GM12878 (cell line): Measurements from ENCODE around the gene FXYD7. TPM values are rescaled to one million over a fixed set of nuclear protein-coding genes. Genes with fewer than 3 reads are reported as not detected.

Experiments used
- ATAC-seq: fragments of 200-7000 bp; cut with Tn5 transposase; 3 replicates; pipeline ENCODE4 v1.9.1; 2020; ENCODE audit warnings: mild to moderate bottlenecking, moderate library complexity
- BruUV-seq: library from RNA; stranded (reverse); fragments of 400-500 nt; replicated peaks from 2 replicates; lab custom pipeline; 2021; lab: Mats Ljungman, UMichigan
- CTCF ChIA-PET: fragments of 300-600 bp; sonication (Branson Sonifier 250); formaldehyde crosslinking; extraction: SDS; loops from one replicate; lab custom pipeline; 2021; ENCODE audit warnings: inconsistent platforms; lab: Yijun Ruan, JAX
- POLR2A ChIA-PET: fragments of 350-600 bp; formaldehyde crosslinking; extraction: SDS; loops from one replicate; lab custom pipeline; 2021; ENCODE audit warnings: inconsistent platforms; lab: Charles Lee
- RAD21 ChIA-PET: fragments of 300-600 bp; sonication (Branson Sonifier 250); formaldehyde crosslinking; loops from one replicate; lab custom pipeline; 2023; ENCODE audit warnings: antibody characterized with exemption; ENCODE audit not compliant: unreplicated experiment; lab: Charles Lee
- SMC1A ChIA-PET: fragments of 300-600 bp; sonication (Branson Sonifier 250); formaldehyde crosslinking; loops from one replicate; lab custom pipeline; 2023; ENCODE audit not compliant: unreplicated experiment, uncharacterized antibody; lab: Charles Lee
- DNase-seq: peaks from one replicate; pipeline ENCODE4 v3.0.0-alpha.2; 2011; ENCODE audit warnings: low read depth, low spot score
- FAIRE-seq: peaks from 3 replicates; lab custom pipeline; 2011; peaks lifted over from hg19 to GRCh38; lab: Jason Lieb, UNC
- H2AFZ ChIP-seq: 2 replicates; pipeline ENCODE4 v1.6.0; 2011; ENCODE audit warnings: low read depth, low read length, control low read depth; ENCODE audit not compliant: control insufficient read depth
- H3K27ac ChIP-seq: 2 replicates; pipeline ENCODE4 v1.5.1; 2011; ENCODE audit warnings: control low read depth; ENCODE audit not compliant: control insufficient read depth, insufficient read depth
- H3K27me3 ChIP-seq, 2 experiments: replicated peaks in 1 of 2; 2 replicates each; pipeline versions ENCODE4 v1.6.0 to v1.6.1; 2011; ENCODE audit warnings: low read length in 1 of 2; ENCODE audit not compliant: control insufficient read depth in 2 of 2, insufficient read depth in 2 of 2
- H3K36me3 ChIP-seq, 2 experiments: 2 replicates each; pipeline ENCODE4 v1.5.1; 2011; ENCODE audit warnings: low read length in 1 of 2; ENCODE audit not compliant: control insufficient read depth in 2 of 2, insufficient read depth in 2 of 2
- H3K4me1 ChIP-seq: 2 replicates; pipeline ENCODE4 v1.6.1; 2011; ENCODE audit warnings: mild to moderate bottlenecking, low read length, moderate library complexity, mixed read lengths; ENCODE audit not compliant: control insufficient read depth, insufficient read depth
- H3K4me2 ChIP-seq: 2 replicates; pipeline ENCODE4 v1.6.0; 2011; ENCODE audit warnings: control low read depth; ENCODE audit not compliant: control insufficient read depth, insufficient read depth
- H3K4me3 ChIP-seq: fragments of 200-600 bp; sonication (generic); 2 replicates; pipeline ENCODE4 v1.5.1; 2016
- H3K79me2 ChIP-seq: 2 replicates; pipeline ENCODE4 v1.6.0; 2011; ENCODE audit warnings: low read length; ENCODE audit not compliant: control insufficient read depth, insufficient read depth
- H3K9ac ChIP-seq: 2 replicates; pipeline ENCODE4 v1.8.0; 2011; ENCODE audit warnings: low read length, control low read depth, mixed read lengths; ENCODE audit not compliant: control insufficient read depth, insufficient read depth
- H3K9me3 ChIP-seq: replicated peaks from 3 replicates; pipeline ENCODE4 v1.5.1; 2011; ENCODE audit warnings: mild to moderate bottlenecking, low read length; ENCODE audit not compliant: control insufficient read depth, insufficient read depth
- H4K20me1 ChIP-seq: 2 replicates; pipeline ENCODE4 v1.6.0; 2011; ENCODE audit not compliant: control insufficient read depth, insufficient read depth
- CUX1 ChIP-seq: IDR thresholded peaks from 2 replicates; pipeline ENCODE4 v1.6.1; 2012; ENCODE audit warnings: improper control_type of control experiment, low read depth, low read length; ENCODE audit not compliant: insufficient replicate concordance
- KLF5 ChIP-seq: fragments of 450-650 bp; IDR thresholded peaks from 2 replicates; pipeline ENCODE4 v1.6.1; 2014; ENCODE audit warnings: mild to moderate bottlenecking; ENCODE audit not compliant: partially characterized antibody
- STAT1 ChIP-seq: fragments of 450-650 bp; conservative IDR thresholded peaks from 2 replicates; pipeline ENCODE4 v1.6.1; 2014; ENCODE audit warnings: antibody characterized with exemption, mild to moderate bottlenecking
- WGBS: methylation state at CpG from one replicate; pipeline ENCODE4 v1.1.6; 2016; ENCODE audit warnings: low lambda C conversion rate; ENCODE audit not compliant: insufficient replicate concordance, insufficient coverage; ENCODE audit errors: missing lambda C conversion rate; 5-methylcytosine and 5-hydroxymethylcytosine counted together
- in situ Hi-C: fragments of 300-500 bp; cut with MboI; formaldehyde crosslinking; loops from 9 replicates; pipeline ENCODE4 v1.14.3; 2018; ENCODE audit warnings: mixed read lengths
- intact Hi-C: fragments of 100-400 bp; cut with micrococcal nuclease; formaldehyde crosslinking; loops from one replicate; pipeline ENCODE4 v1.14.2; 2022; ENCODE audit not compliant: unreplicated experiment
- polyA plus RNA-seq, 11 experiments: library from polyadenylated mRNA; depleted of rRNA in 4 of 11; unstranded in 6 of 11; stranded (reverse) in 5 of 11; fragments of >200 nt; fragmentation: Nextera tagmentation in 4 of 11; fragmentation: Illumina TruSeq in 1 of 11; extraction: Ambion mirVana in 4 of 11; extraction: Trizol in 1 of 11; gene quantifications; 1 replicate in 1 of 11; 2 replicates in 10 of 11; pipeline versions ENCODE4 v1.2.1 to v1.2.3, GENCODE V29; 2011 to 2016; ENCODE audit warnings: inconsistent platforms in 2 of 11, missing spikeins in 2 of 11, low read depth in 1 of 11
- total RNA-seq, 4 experiments: library from RNA; depleted of rRNA in 3 of 4; stranded (reverse); fragments of >200 nt in 3 of 4; fragmentation: Illumina TruSeq in 1 of 4; extraction: Trizol in 1 of 4; gene quantifications; 2 replicates each; pipeline versions ENCODE4 v1.2.1 to v1.2.3, GENCODE V29; 2013 to 2021
- TF ChIP-seq, protein P1 (sequence below): IDR thresholded peaks from 2 replicates; pipeline ENCODE4 v1.6.1; 2011; ENCODE audit warnings: low read depth, low read length, improper control_type of control experiment, borderline replicate concordance

The FXYD7 gene
- total and polyA plus RNA-seq, 10 of the 15 experiments (the other 5 are each of a cell fraction or from before 2014, with no cell fraction given) = 0.07 to 0.28 (median 0.12) TPM; not detected in 7

DNA sequence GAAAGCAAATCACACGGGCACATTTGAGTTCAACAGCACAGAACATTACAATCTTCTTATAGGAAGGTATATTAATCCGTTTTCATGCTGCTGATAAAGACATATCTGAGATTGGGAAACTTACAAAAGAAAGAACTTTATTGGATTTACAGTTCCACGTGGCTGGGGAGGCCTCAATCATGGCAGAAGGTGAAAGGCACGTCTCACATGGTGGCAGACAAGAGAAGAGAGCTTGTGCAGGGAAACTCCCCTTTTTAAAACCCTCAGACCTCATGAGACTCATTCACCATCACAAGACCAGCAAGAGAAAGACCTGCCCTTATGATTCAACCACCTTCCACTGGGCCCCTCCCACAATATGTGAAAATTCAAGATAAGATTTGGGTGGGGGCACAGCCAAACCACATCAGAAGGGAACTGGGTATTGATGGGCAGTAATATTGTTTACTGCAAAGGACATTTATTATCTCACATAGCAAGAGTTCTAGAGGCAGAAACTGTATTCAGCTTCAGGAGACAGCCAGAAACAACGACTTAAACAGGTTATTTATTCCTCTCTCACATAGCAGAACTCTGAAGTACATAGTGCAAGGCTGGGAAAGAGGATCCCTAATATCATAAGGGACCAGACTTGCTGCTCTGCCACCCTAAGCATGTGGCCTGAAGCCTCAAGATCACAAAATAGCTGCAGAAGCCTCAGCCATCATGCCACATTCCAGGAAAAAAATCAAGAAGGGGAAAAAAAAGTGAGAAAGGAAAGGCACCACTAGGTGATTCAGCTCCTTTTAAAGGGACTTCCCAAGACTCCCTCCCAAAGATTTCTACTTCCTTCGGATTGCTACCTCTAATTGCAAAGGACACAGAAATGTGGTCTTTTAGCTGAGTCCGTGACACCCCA is 34.6 kb downstream of the FXYD7 start:
- ChIA-PET RAD21 (no interaction called here), CTCF (interaction anchor here (0.6 to 1.5 kb wide), 2 partner anchors 26 to 57 kb away, joined by 3 to 5 read pairs; no protein-coding TSS in a partner anchor), SMC1A (interaction anchor here (1.9 kb wide), 1 partner anchor 26 kb away, joined by 5 read pairs; no protein-coding TSS in a partner anchor), POLR2A (interaction anchor here (0.5 to 1.5 kb wide), 2 partner anchors 13 to 111 kb away, joined by 3 to 6 read pairs; no protein-coding TSS in a partner anchor)
- no peaks in the 10 kb centered on the region for H3K79me2 ChIP-seq
- H3K4me1 ChIP-seq = no peaks in the 10 kb centered on the region
- H3K36me3 ChIP-seq = no peaks in the 10 kb centered on the region
- FAIRE-seq = no peak
- 27% methylated on average over 7 of the region's 7 CpGs for WGBS
- H3K4me3 ChIP-seq = no peak overlapping the region
- no peak overlapping the region for H3K27ac ChIP-seq
- intact Hi-C loops = no loop called here
- H3K9ac ChIP-seq = no peak overlapping the region
- no TSS peak for BruUV-seq
- H2AFZ ChIP-seq = no peak overlapping the region
- H3K9me3 ChIP-seq = peaks cover 7% of the 10 kb centered on the region
- ATAC-seq = no peak
- DNase-seq = no peak
- H3K4me2 ChIP-seq = no peak overlapping the region
- no peaks in the 10 kb centered on the region for H3K27me3 ChIP-seq
- TF ChIP-seq KLF5 = no peak
- TF ChIP-seq, protein P1, sequence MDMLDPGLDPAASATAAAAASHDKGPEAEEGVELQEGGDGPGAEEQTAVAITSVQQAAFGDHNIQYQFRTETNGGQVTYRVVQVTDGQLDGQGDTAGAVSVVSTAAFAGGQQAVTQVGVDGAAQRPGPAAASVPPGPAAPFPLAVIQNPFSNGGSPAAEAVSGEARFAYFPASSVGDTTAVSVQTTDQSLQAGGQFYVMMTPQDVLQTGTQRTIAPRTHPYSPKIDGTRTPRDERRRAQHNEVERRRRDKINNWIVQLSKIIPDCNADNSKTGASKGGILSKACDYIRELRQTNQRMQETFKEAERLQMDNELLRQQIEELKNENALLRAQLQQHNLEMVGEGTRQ = no peak
- TF ChIP-seq, all 136 proteins: peak for 0
- in situ Hi-C loops = no loop called here
- H4K20me1 ChIP-seq = no peaks in the 10 kb centered on the region

DNA sequence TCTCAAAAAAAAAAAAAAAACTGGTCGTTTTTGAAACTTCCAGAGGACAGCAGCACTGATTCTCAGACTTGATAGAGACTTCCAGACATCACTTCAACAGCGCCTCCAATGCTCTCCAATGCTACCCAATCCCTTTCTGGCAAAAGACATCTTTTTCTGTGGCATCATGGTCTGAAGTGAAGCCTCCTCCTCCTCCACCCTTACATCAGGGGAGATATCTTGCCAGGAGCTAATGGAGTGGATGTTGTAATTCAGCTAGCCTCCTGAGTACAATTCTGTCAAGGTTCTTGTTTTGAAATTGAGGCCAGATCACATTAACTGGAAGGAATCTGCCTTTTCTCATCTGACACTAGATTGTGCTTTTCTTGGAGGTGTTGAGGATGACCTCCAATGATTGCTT is 35.6 kb downstream of the FXYD7 start:
- DNase-seq (no peak), ATAC-seq (no peak), FAIRE-seq (no peak)
- in situ Hi-C loops = no loop called here
- H3K4me3 ChIP-seq = no peak overlapping the region
- no peaks in the 10 kb centered on the region for H3K36me3 ChIP-seq
- ChIA-PET SMC1A (interaction anchor here (1.9 kb wide), 1 partner anchor 25 kb away, joined by 5 read pairs; no protein-coding TSS in a partner anchor), RAD21 (no interaction called here), CTCF (interaction anchor here (1.0 to 1.5 kb wide), 3 partner anchors 25 to 43 kb away, joined by 3 to 5 read pairs (median 4); no protein-coding TSS in a partner anchor)
- intact Hi-C loops = no loop called here
- peaks cover 7% of the 10 kb centered on the region for H3K9me3 ChIP-seq
- no peak overlapping the region for H3K4me2 ChIP-seq
- H2AFZ ChIP-seq = no peak overlapping the region
- H3K4me1 ChIP-seq = no peaks in the 10 kb centered on the region
- H3K79me2 ChIP-seq = no peaks in the 10 kb centered on the region
- H3K9ac ChIP-seq = no peak overlapping the region
- TF ChIP-seq CUX1 (no peak), STAT1 (no peak)
- TF ChIP-seq, all 136 proteins: peak for 0
- WGBS = 47% methylated on average over 2 of the region's 2 CpGs
- H3K27me3 ChIP-seq = no peaks in the 10 kb centered on the region
- no TSS peak for BruUV-seq
- no peaks in the 10 kb centered on the region for H4K20me1 ChIP-seq
- POLR2A ChIA-PET = interaction anchor here (0.5 to 1.5 kb wide), 3 partner anchors 12 to 110 kb away, joined by 3 to 6 read pairs (median 3); no protein-coding TSS in a partner anchor
- no peak overlapping the region for H3K27ac ChIP-seq
